RWPE2 (cell line): ENCODE results near the gene WAPL.

ENCODE experiments used
- ATAC-seq: fragments of 200-7000 bp; cut with Tn5 transposase; 3 replicates; pipeline ENCODE4 v1.9.1; 2021; ENCODE audit warnings: low read depth
- DNase-seq: peaks from one replicate; pipeline ENCODE4 v3.0.0-alpha.2; 2020; ENCODE audit warnings: low spot score
- H3K27ac ChIP-seq: fragments of 450-650 bp; 2 replicates; pipeline ENCODE4 v1.5.1; 2017; ENCODE audit warnings: mild to moderate bottlenecking; ENCODE audit not compliant: poor library complexity, severe bottlenecking
- H3K27me3 ChIP-seq: fragments of 250-450 bp; sonication (Bioruptor Pico); 2 replicates; pipeline ENCODE4 v1.5.1; 2021; ENCODE audit warnings: mild to moderate bottlenecking, moderate library complexity; ENCODE audit not compliant: insufficient read depth, poor library complexity, severe bottlenecking
- H3K36me3 ChIP-seq: fragments of 250-450 bp; sonication (Bioruptor Pico); 2 replicates; pipeline ENCODE4 v1.5.1; 2020; ENCODE audit warnings: low read depth, mild to moderate bottlenecking, moderate library complexity
- H3K4me1 ChIP-seq: fragments of 250-450 bp; sonication (Bioruptor Pico); 2 replicates; pipeline ENCODE4 v1.5.1; 2021; ENCODE audit warnings: mild to moderate bottlenecking, moderate library complexity; ENCODE audit not compliant: insufficient read depth, poor library complexity, severe bottlenecking
- H3K4me3 ChIP-seq: fragments of 250-450 bp; sonication (Bioruptor Pico); 2 replicates; pipeline ENCODE4 v1.5.1; 2021; ENCODE audit warnings: mild to moderate bottlenecking, moderate library complexity; ENCODE audit not compliant: severe bottlenecking
- H3K9me3 ChIP-seq: fragments of 250-450 bp; sonication (Bioruptor Pico); 2 replicates; pipeline ENCODE4 v1.5.1; 2021; ENCODE audit warnings: mild to moderate bottlenecking, moderate library complexity; ENCODE audit not compliant: severe bottlenecking
- CTCF ChIP-seq: fragments of 450-650 bp; IDR thresholded peaks from one replicate; pipeline ENCODE4 v1.5.1; 2017; ENCODE audit warnings: mild to moderate bottlenecking, moderate library complexity; ENCODE audit not compliant: poor library complexity, severe bottlenecking

The WAPL gene

GRCh38 chr10:86523348-86523747, 1.8 kb upstream of the WAPL start:
- H3K36me3 ChIP-seq, result peaks cover 19% of the 10 kb centered on the region
- H3K4me3 ChIP-seq, result peak overlapping the region; percentile 89
- ATAC-seq (0 out of 3 replicates have a peak, but pooled peaks have one; percentile 11), DNase-seq (no peak)
- TF ChIP-seq CTCF, result peak; percentile 38
- no peaks in the 10 kb centered on the region for H3K27me3 ChIP-seq
- H3K27ac ChIP-seq, result no peak overlapping the region
- H3K9me3 ChIP-seq, result no peaks in the 10 kb centered on the region
- H3K4me1 ChIP-seq, result peaks cover 23% of the 10 kb centered on the region

- ATAC-seq, result no peak
- peak overlapping the region; percentile 81 for H3K27ac ChIP-seq
- DNase-seq, result no peak
Measured at GRCh38 chr10:86522510-86522855, 891 bp upstream of the WAPL start.

GRCh38 chr10:86520871-86521677, 518 bp downstream of the WAPL start:
- Histone ChIP-seq H3K27me3 (no peaks in the 10 kb centered on the region), H3K36me3 (peaks cover 42% of the 10 kb centered on the region), H3K27ac (peak overlapping the region; percentile 81), H3K9me3 (no peaks in the 10 kb centered on the region), H3K4me3 (peak overlapping the region; percentile 89), H3K4me1 (peaks cover 23% of the 10 kb centered on the region)
- no peak for TF ChIP-seq CTCF
- ATAC-seq (peak; percentile 47), DNase-seq (no peak)

More at GRCh38 chr10:86522510-86522855, 891 bp upstream of the WAPL start:
- H3K36me3 ChIP-seq, result peaks cover 28% of the 10 kb centered on the region
- peak overlapping the region; percentile 89 for H3K4me3 ChIP-seq
- TF ChIP-seq CTCF, result no peak
- no peaks in the 10 kb centered on the region for H3K27me3 ChIP-seq
- H3K9me3 ChIP-seq, result no peaks in the 10 kb centered on the region
- peaks cover 23% of the 10 kb centered on the region for H3K4me1 ChIP-seq

- peaks cover 23% of the 10 kb centered on the region for H3K4me1 ChIP-seq
Measured at GRCh38 chr10:86518781-86519180, 2.8 kb downstream of the WAPL start.

More at GRCh38 chr10:86518781-86519180, 2.8 kb downstream of the WAPL start:
- no peaks in the 10 kb centered on the region for H3K9me3 ChIP-seq
- H3K36me3 ChIP-seq, result peaks cover 63% of the 10 kb centered on the region
- H3K27me3 ChIP-seq, result no peaks in the 10 kb centered on the region
- H3K27ac ChIP-seq, result no peak overlapping the region
- no peak for TF ChIP-seq CTCF
- ATAC-seq (no peak), DNase-seq (no peak)
- H3K4me3 ChIP-seq, result no peak overlapping the region
